GM12892 (cell line): ENCODE results near the gene FXR2.
"Not testable (repeated sequence)": the region's sequence is repeated elsewhere in the genome, so short reads cannot be mapped to it uniquely, and the experiment has no call there.

Experiments used
- POLR2A ChIP-seq: IDR thresholded peaks from 2 replicates; pipeline ENCODE4 v1.6.1; 2011; ENCODE audit warnings: low read depth, low read length, control low read depth
- POLR2AphosphoS5 ChIP-seq: IDR thresholded peaks from 2 replicates; pipeline ENCODE4 v1.6.1; 2011; ENCODE audit warnings: low read depth, low read length, control low read depth
- TAF1 ChIP-seq: IDR thresholded peaks from 2 replicates; pipeline ENCODE4 v1.6.1; 2011; ENCODE audit warnings: low read depth, mild to moderate bottlenecking, control low read depth, low read length, borderline replicate concordance

DNA sequence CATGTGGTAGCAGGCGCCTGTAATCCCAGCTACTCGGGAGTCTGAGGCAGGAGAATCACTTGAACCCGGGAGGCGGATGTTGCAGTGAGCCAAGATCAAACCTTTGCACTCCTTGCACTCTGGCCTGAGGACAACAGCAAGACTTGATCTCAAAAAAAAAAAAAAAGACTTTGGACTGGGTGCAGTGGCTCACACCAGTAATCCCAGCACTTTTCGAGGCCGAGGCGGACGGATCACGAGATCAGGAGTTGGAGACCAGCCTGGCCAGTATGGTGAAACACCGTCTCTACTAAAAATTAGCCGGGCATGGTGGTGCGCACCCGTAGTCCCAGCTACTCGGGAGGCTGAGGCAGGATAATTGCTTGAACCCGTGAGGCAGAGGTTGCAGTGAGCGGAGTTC, 11.1 kb upstream of the FXR2 start:
- not testable (repeated sequence) for TF ChIP-seq POLR2AphosphoS5, POLR2A, TAF1
